ENCODE data around the gene MAIP1.

DNA sequence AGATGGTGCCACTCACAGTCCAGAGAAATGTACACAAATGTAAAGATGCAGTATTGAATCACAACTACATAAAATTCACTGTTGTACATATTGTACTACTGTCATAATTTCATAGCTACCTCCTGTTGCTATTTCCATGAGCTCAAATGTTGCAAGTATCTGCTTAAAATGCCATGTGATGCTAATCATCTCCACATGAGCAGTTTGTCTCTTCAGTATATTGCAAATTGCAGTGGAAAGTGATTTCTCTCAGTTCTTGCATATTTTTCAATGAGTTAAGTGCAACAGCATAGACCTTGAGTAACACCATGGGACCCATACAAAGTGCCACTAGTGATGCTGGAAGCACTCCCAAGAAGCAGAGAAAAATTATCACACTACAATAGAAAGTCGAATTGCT is 51.9 kb downstream of the MAIP1 start:
- TF ChIP-seq RFX5 (IDR thresholded peaks at IDR 0.05) (no peak), EP300 (IDR thresholded peaks at IDR 0.05) (no peak), ESRRA (IDR thresholded peaks at IDR 0.05; ENCODE audit: borderline replicate concordance, low read length) (no peak), RAD21 (conservative IDR thresholded peaks at IDR 0.05 in 1 of 2, IDR thresholded peaks at IDR 0.05 in 1 of 2) (no peak), HDAC2 (IDR thresholded peaks at IDR 0.05) (no peak), HOXA7 (CRISPR knock-in tag; IDR thresholded peaks at IDR 0.05) (no peak), POLR2A (IDR thresholded peaks at IDR 0.05; ENCODE audit: low read length) (no peak), NR3C1 (IDR thresholded peaks at IDR 0.05) (no peak)
- TF ChIP-seq, protein P1, sequence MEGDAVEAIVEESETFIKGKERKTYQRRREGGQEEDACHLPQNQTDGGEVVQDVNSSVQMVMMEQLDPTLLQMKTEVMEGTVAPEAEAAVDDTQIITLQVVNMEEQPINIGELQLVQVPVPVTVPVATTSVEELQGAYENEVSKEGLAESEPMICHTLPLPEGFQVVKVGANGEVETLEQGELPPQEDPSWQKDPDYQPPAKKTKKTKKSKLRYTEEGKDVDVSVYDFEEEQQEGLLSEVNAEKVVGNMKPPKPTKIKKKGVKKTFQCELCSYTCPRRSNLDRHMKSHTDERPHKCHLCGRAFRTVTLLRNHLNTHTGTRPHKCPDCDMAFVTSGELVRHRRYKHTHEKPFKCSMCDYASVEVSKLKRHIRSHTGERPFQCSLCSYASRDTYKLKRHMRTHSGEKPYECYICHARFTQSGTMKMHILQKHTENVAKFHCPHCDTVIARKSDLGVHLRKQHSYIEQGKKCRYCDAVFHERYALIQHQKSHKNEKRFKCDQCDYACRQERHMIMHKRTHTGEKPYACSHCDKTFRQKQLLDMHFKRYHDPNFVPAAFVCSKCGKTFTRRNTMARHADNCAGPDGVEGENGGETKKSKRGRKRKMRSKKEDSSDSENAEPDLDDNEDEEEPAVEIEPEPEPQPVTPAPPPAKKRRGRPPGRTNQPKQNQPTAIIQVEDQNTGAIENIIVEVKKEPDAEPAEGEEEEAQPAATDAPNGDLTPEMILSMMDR (IDR thresholded peaks at IDR 0.05): no peak
- TF ChIP-seq, protein P2, sequence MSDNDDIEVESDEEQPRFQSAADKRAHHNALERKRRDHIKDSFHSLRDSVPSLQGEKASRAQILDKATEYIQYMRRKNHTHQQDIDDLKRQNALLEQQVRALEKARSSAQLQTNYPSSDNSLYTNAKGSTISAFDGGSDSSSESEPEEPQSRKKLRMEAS (IDR thresholded peaks at IDR 0.05): no peak
- TF ChIP-seq, protein P3, sequence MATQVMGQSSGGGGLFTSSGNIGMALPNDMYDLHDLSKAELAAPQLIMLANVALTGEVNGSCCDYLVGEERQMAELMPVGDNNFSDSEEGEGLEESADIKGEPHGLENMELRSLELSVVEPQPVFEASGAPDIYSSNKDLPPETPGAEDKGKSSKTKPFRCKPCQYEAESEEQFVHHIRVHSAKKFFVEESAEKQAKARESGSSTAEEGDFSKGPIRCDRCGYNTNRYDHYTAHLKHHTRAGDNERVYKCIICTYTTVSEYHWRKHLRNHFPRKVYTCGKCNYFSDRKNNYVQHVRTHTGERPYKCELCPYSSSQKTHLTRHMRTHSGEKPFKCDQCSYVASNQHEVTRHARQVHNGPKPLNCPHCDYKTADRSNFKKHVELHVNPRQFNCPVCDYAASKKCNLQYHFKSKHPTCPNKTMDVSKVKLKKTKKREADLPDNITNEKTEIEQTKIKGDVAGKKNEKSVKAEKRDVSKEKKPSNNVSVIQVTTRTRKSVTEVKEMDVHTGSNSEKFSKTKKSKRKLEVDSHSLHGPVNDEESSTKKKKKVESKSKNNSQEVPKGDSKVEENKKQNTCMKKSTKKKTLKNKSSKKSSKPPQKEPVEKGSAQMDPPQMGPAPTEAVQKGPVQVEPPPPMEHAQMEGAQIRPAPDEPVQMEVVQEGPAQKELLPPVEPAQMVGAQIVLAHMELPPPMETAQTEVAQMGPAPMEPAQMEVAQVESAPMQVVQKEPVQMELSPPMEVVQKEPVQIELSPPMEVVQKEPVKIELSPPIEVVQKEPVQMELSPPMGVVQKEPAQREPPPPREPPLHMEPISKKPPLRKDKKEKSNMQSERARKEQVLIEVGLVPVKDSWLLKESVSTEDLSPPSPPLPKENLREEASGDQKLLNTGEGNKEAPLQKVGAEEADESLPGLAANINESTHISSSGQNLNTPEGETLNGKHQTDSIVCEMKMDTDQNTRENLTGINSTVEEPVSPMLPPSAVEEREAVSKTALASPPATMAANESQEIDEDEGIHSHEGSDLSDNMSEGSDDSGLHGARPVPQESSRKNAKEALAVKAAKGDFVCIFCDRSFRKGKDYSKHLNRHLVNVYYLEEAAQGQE (IDR thresholded peaks at IDR 0.05): no peak

Measured in A549 (cell line).